Parathyroid adenoma (tissue), 2 donors: ENCODE results near the gene KCNJ6.
"Not testable (repeated sequence)": the region's sequence is repeated elsewhere in the genome, so short reads cannot be mapped to it uniquely, and the experiment has no call there.

Experiments used
- H2AFZ ChIP-seq: fragments of 300-600 bp; sonication (generic); one replicate; pipeline ENCODE4 v1.7.0; 2017; ENCODE audit warnings: antibody characterized with exemption, mild to moderate bottlenecking
- H3K27ac ChIP-seq: fragments of 300-600 bp; sonication (generic); one replicate; pipeline ENCODE4 v1.7.0; 2017
- H3K27me3 ChIP-seq: fragments of 300-600 bp; sonication (generic); one replicate; pipeline ENCODE4 v1.7.0; 2017; ENCODE audit warnings: low read length; ENCODE audit not compliant: control insufficient read depth, insufficient read depth
- H3K36me3 ChIP-seq: fragments of 300-600 bp; sonication (generic); one replicate; pipeline ENCODE4 v1.7.0; 2017; ENCODE audit warnings: low read length; ENCODE audit not compliant: control insufficient read depth, insufficient read depth
- H3K4me1 ChIP-seq: fragments of 300-600 bp; sonication (generic); one replicate; pipeline ENCODE4 v1.7.0; 2017; ENCODE audit warnings: control low read depth
- H3K4me2 ChIP-seq: fragments of 300-600 bp; sonication (generic); one replicate; pipeline ENCODE4 v1.7.0; 2017; ENCODE audit warnings: low read length
- H3K4me3 ChIP-seq: fragments of 300-600 bp; sonication (generic); one replicate; pipeline ENCODE4 v1.7.0; 2017; ENCODE audit warnings: low read depth, low read length
- H3K79me2 ChIP-seq: fragments of 300-600 bp; sonication (generic); one replicate; pipeline ENCODE4 v1.7.0; 2017; ENCODE audit warnings: control low read depth
- H3K9ac ChIP-seq: fragments of 300-600 bp; sonication (generic); one replicate; pipeline ENCODE4 v1.7.0; 2017; ENCODE audit warnings: mild to moderate bottlenecking
- H3K9me3 ChIP-seq: fragments of 300-600 bp; sonication (generic); one replicate; pipeline ENCODE4 v1.7.0; 2017; ENCODE audit warnings: low read length; ENCODE audit not compliant: control insufficient read depth
- CTCF ChIP-seq: fragments of 300-600 bp; sonication (generic); IDR thresholded peaks from one replicate; pipeline ENCODE4 v1.7.0; 2017; ENCODE audit warnings: antibody characterized with exemption, mild to moderate bottlenecking
- donor health status: primary hyperparathyroidism.

Gene KCNJ6

GRCh38 chr21:37717534-37717933 is 198.7 kb downstream of the KCNJ6 start:
- no peak overlapping the region for H3K4me3 ChIP-seq
- H3K27ac ChIP-seq = no peak overlapping the region
- no peaks in the 10 kb centered on the region for H3K9me3 ChIP-seq
- H3K79me2 ChIP-seq = no peaks in the 10 kb centered on the region
- no peaks in the 10 kb centered on the region for H3K27me3 ChIP-seq
- no peak overlapping the region for H3K9ac ChIP-seq
- no peak for TF ChIP-seq CTCF
- no peaks in the 10 kb centered on the region for H3K36me3 ChIP-seq
- H2AFZ ChIP-seq = no peak overlapping the region
- no peaks in the 10 kb centered on the region for H3K4me1 ChIP-seq
- no peak overlapping the region for H3K4me2 ChIP-seq

GRCh38 chr21:37712569-37712934 is 203.7 kb downstream of the KCNJ6 start:
- H3K79me2 ChIP-seq, H3K9ac ChIP-seq, H3K27ac ChIP-seq, H3K4me2 ChIP-seq, H3K27me3 ChIP-seq, H3K36me3 ChIP-seq, H3K4me1 ChIP-seq, H3K9me3 ChIP-seq, H3K4me3 ChIP-seq, H2AFZ ChIP-seq: not testable (repeated sequence)

GRCh38 chr21:37711836-37712568 is 204.3 kb downstream of the KCNJ6 start:
- Histone ChIP-seq H3K27ac (no peak overlapping the region), H3K4me1 (no peaks in the 10 kb centered on the region), H3K9ac (no peak overlapping the region), H3K27me3 (no peaks in the 10 kb centered on the region), H2AFZ (no peak overlapping the region), H3K4me3 (no peak overlapping the region), H3K36me3 (no peaks in the 10 kb centered on the region), H3K79me2 (no peaks in the 10 kb centered on the region), H3K9me3 (no peaks in the 10 kb centered on the region), H3K4me2 (no peak overlapping the region)
- TF ChIP-seq CTCF = peak; percentile 79

- H3K4me3 ChIP-seq = no peak overlapping the region
- TF ChIP-seq CTCF = no peak
- no peaks in the 10 kb centered on the region for H3K27me3 ChIP-seq
- no peak overlapping the region for H3K9ac ChIP-seq
- no peaks in the 10 kb centered on the region for H3K36me3 ChIP-seq
- no peaks in the 10 kb centered on the region for H3K9me3 ChIP-seq
- no peak overlapping the region for H3K27ac ChIP-seq
- no peaks in the 10 kb centered on the region for H3K4me1 ChIP-seq
- no peak overlapping the region for H3K4me2 ChIP-seq
- H2AFZ ChIP-seq = no peak overlapping the region
- H3K79me2 ChIP-seq = no peaks in the 10 kb centered on the region
Observed at GRCh38 chr21:37711286-37711829, 204.9 kb downstream of the KCNJ6 start.

- Histone ChIP-seq H3K79me2 (no peaks in the 10 kb centered on the region), H3K4me2 (no peak overlapping the region), H2AFZ (no peak overlapping the region), H3K4me1 (no peaks in the 10 kb centered on the region), H3K4me3 (no peak overlapping the region), H3K27me3 (no peaks in the 10 kb centered on the region), H3K36me3 (no peaks in the 10 kb centered on the region), H3K9ac (no peak overlapping the region), H3K27ac (no peak overlapping the region), H3K9me3 (no peaks in the 10 kb centered on the region)
- TF ChIP-seq CTCF = no peak
Observed at GRCh38 chr21:37710546-37711285, 205.5 kb downstream of the KCNJ6 start.
